HG03565 (cell line): ENCODE measurements around the gene SLC9A9.
"Not testable (repeated sequence)": the region's sequence is repeated elsewhere in the genome, so short reads cannot be mapped to it uniquely, and the experiment has no call there.

Source experiments
- ATAC-seq: cut with Tn5 transposase; IDR thresholded peaks from one replicate; pipeline ENCODE4 v1.9.1; 2021; ENCODE audit warnings: mild to moderate bottlenecking, moderate library complexity; ENCODE audit not compliant: unreplicated experiment

Gene SLC9A9

GRCh38 chr3:143699424-143699823 is 148.8 kb downstream of the SLC9A9 start:
- ATAC-seq, result no peak

- no peak for ATAC-seq
Measured at GRCh38 chr3:143698682-143699303, 149.5 kb downstream of the SLC9A9 start.

- no peak for ATAC-seq
Measured at GRCh38 chr3:143697975-143698374, 150.3 kb downstream of the SLC9A9 start.

- not testable (repeated sequence) for ATAC-seq
Measured at GRCh38 chr3:143695333-143695732, 152.9 kb downstream of the SLC9A9 start.

GRCh38 chr3:143693506-143693905 is 154.8 kb downstream of the SLC9A9 start:
- ATAC-seq, result no peak

GRCh38 chr3:143686638-143687197 is 161.6 kb downstream of the SLC9A9 start:
- ATAC-seq, result no peak

- no peak for ATAC-seq
Measured at GRCh38 chr3:143685491-143685890, 162.8 kb downstream of the SLC9A9 start.

GRCh38 chr3:143677430-143677829 is 170.8 kb downstream of the SLC9A9 start:
- no peak for ATAC-seq

- no peak for ATAC-seq
Measured at GRCh38 chr3:143676747-143677146, 171.5 kb downstream of the SLC9A9 start.

GRCh38 chr3:143676021-143676420 is 172.2 kb downstream of the SLC9A9 start:
- ATAC-seq, result no peak

GRCh38 chr3:143674100-143674968 is 173.9 kb downstream of the SLC9A9 start:
- peak; percentile 48 for ATAC-seq

GRCh38 chr3:143672396-143673165 is 175.7 kb downstream of the SLC9A9 start:
- ATAC-seq, result no peak

- no peak for ATAC-seq
Measured at GRCh38 chr3:143671626-143672025, 176.6 kb downstream of the SLC9A9 start.

- ATAC-seq, result peak; percentile 91
Measured at GRCh38 chr3:143668924-143669790, 179.1 kb downstream of the SLC9A9 start.

- ATAC-seq, result no peak
Measured at GRCh38 chr3:143668385-143668784, 179.9 kb downstream of the SLC9A9 start.

GRCh38 chr3:143661677-143662076 is 186.6 kb downstream of the SLC9A9 start:
- no peak for ATAC-seq

GRCh38 chr3:143658861-143659260 is 189.4 kb downstream of the SLC9A9 start:
- ATAC-seq, result no peak

- ATAC-seq, result no peak
Measured at GRCh38 chr3:143658116-143658515, 190.2 kb downstream of the SLC9A9 start.

- ATAC-seq, result no peak
Measured at GRCh38 chr3:143657391-143657790, 190.9 kb downstream of the SLC9A9 start.

- no peak for ATAC-seq
Measured at GRCh38 chr3:143654906-143655305, 193.4 kb downstream of the SLC9A9 start.
